BE2C (cell line): Measurements from ENCODE around the gene ARMC7.

Source experiments
- DNase-seq: peaks from one replicate; pipeline ENCODE4 v3.0.0-alpha.2; 2020
- H3K27me3 ChIP-seq: fragments of 250-450 bp; sonication (Bioruptor Pico); 2 replicates; pipeline ENCODE4 v1.5.1; 2020; ENCODE audit warnings: mild to moderate bottlenecking
- H3K36me3 ChIP-seq: fragments of 250-450 bp; sonication (Bioruptor Pico); 2 replicates; pipeline ENCODE4 v1.5.1; 2020; ENCODE audit warnings: mild to moderate bottlenecking
- H3K4me1 ChIP-seq: fragments of 250-450 bp; sonication (Bioruptor Pico); 2 replicates; pipeline ENCODE4 v1.5.1; 2020
- H3K4me3 ChIP-seq: 2 replicates; pipeline ENCODE4 v1.5.1; 2011; ENCODE audit warnings: low read depth, low read length
- H3K9me3 ChIP-seq: fragments of 250-450 bp; sonication (Bioruptor Pico); 2 replicates; pipeline ENCODE4 v1.5.1; 2020
- TF ChIP-seq, protein P1 (sequence below): IDR thresholded peaks from 2 replicates; pipeline ENCODE4 v1.5.1; 2012; ENCODE audit warnings: mild to moderate bottlenecking, low read depth, low read length

ARMC7 gene

DNA sequence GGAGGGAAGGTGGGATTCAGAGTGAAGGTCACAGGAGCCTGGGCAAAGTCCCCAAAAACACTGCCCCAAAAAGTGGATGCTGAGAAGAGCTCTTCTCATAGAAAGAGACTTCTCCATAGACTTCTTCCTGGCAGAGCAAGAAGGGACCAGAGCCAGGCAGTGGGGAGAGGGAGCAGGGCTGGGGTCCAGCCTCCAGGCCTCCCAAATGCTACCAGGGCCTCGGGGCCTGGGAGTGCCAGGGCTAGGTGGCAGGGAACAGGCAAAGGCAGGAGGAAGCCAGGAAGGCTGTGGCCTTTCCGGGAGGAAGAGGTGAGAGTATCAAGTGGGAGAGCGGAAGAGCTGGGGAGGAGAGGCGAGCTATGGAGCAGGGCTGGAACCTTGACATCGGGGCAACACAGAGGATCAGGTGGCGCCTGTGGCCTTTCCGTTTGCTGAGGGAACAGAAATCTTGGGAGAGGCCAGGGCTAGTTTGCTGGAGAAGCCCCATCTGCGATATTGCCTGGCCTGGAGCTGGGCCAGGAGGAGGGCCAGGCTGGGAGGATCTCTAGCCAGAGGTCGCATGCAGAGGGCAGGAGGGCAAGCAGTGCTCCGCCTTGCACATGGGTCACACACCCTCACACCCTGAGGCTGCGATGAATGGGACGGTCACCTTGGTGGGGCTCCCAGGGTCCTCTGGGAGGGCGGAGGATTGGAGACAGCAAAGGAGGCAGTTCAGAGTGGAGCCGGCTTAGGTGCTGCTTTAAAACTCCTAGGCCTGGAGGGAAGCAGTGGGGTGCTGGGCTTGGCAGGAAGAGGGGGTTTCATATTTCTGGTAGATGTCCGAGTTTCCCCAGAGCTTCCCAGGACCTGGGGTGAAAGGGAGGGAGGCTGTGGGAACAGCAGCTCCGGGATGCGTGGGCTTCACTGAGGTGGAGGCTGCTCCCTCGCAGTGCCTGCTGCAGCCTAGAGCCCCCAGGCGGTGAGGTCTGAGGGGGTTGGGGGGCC lies 18.6 kb upstream of the ARMC7 start:
- DNase-seq, result no peak
- Histone ChIP-seq H3K9me3 (no peaks in the 10 kb centered on the region), H3K27me3 (no peaks in the 10 kb centered on the region), H3K36me3 (no peaks in the 10 kb centered on the region), H3K4me3 (no peak overlapping the region), H3K4me1 (no peaks in the 10 kb centered on the region)
- TF ChIP-seq, protein P1, sequence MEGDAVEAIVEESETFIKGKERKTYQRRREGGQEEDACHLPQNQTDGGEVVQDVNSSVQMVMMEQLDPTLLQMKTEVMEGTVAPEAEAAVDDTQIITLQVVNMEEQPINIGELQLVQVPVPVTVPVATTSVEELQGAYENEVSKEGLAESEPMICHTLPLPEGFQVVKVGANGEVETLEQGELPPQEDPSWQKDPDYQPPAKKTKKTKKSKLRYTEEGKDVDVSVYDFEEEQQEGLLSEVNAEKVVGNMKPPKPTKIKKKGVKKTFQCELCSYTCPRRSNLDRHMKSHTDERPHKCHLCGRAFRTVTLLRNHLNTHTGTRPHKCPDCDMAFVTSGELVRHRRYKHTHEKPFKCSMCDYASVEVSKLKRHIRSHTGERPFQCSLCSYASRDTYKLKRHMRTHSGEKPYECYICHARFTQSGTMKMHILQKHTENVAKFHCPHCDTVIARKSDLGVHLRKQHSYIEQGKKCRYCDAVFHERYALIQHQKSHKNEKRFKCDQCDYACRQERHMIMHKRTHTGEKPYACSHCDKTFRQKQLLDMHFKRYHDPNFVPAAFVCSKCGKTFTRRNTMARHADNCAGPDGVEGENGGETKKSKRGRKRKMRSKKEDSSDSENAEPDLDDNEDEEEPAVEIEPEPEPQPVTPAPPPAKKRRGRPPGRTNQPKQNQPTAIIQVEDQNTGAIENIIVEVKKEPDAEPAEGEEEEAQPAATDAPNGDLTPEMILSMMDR, result no peak

DNA sequence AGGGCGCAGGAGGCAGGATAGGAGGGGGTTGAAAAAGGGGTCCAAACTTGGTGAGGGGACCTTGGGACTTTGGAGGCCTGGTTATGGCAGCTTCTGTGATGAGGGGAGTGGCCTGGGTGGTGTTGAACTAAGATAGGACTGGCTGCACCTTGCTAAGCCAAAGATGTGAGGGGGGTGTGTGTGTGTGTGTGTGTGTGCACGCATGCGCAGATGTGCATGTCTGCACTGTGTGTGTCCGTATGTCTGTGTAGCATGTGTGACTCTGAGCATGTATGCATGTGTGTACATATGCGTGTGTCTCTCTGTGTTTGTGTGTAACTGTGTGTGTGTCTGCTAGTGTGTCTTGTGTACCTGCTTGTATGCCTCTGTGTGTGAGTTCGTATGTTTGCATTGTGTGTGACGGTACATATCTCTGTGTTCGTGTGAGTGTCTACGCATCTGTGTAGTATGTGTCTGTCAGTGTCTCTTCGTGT lies 17.9 kb upstream of the ARMC7 start:
- DNase-seq, result no peak
- no peaks in the 10 kb centered on the region for H3K36me3 ChIP-seq
- no peak overlapping the region for H3K4me3 ChIP-seq
- no peaks in the 10 kb centered on the region for H3K4me1 ChIP-seq
- no peaks in the 10 kb centered on the region for H3K27me3 ChIP-seq
- TF ChIP-seq, protein P1, result no peak
- no peaks in the 10 kb centered on the region for H3K9me3 ChIP-seq

DNA sequence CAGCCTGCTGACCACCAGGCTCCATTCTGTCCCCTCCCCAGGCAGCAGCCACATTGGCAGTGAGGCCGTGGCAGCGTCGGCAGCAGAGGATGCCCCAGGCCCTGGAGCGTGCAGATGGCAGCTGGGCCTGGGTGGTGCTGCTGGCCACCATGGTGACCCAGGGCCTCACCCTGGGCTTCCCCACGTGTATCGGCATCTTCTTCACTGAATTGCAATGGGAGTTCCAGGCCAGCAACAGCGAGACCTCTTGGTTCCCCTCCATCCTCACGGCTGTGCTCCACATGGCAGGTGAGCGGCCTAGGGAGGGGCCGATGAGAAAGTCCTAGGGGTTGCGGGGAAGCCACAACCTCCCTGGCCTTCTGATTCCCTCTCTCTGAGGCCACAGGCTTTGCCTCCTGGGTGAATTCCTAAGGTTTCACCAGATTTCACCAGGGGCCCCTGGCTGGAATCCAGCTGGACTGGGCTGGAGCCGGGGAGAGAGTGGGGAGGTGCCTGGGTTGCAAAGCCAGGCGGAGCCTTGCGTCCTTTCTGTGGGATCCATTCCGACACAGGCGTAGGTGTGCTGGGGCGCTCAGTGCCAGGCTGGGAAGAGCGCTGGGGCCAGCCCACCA lies 16.1 kb upstream of the ARMC7 start:
- Histone ChIP-seq H3K36me3 (no peaks in the 10 kb centered on the region), H3K4me1 (no peaks in the 10 kb centered on the region), H3K27me3 (no peaks in the 10 kb centered on the region), H3K9me3 (no peaks in the 10 kb centered on the region), H3K4me3 (no peak overlapping the region)
- no peak for DNase-seq
- TF ChIP-seq, protein P1, result no peak

DNA sequence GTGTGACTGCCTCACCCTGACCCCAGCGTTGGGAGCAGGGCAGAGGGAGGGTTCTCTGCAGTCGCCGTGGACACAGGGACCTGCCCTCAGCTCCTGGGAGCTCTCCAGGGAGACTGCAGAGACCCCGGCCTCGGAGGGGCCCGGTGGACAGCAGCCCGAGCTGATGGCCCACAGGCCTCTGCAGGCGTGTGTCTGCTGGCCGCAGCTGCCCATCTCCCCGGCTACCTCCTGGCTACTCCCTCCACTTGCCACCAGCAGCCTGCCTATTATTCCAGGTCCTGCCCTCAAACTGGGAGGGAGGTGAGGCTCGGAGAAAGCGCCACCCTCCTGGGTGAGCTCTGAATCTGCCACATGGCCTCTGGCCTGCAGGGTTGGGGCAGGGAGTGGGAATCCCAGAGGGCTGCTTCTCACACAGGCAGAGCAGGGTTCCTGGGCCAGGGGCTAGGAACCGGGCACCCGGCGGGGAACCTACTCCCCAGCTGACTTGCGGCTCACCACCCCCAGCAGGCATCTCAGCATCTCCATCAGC lies 14.8 kb upstream of the ARMC7 start:
- Histone ChIP-seq H3K4me1 (no peaks in the 10 kb centered on the region), H3K27me3 (no peaks in the 10 kb centered on the region), H3K36me3 (no peaks in the 10 kb centered on the region), H3K4me3 (no peak overlapping the region), H3K9me3 (no peaks in the 10 kb centered on the region)
- no peak for DNase-seq
- TF ChIP-seq, protein P1, result no peak

DNA sequence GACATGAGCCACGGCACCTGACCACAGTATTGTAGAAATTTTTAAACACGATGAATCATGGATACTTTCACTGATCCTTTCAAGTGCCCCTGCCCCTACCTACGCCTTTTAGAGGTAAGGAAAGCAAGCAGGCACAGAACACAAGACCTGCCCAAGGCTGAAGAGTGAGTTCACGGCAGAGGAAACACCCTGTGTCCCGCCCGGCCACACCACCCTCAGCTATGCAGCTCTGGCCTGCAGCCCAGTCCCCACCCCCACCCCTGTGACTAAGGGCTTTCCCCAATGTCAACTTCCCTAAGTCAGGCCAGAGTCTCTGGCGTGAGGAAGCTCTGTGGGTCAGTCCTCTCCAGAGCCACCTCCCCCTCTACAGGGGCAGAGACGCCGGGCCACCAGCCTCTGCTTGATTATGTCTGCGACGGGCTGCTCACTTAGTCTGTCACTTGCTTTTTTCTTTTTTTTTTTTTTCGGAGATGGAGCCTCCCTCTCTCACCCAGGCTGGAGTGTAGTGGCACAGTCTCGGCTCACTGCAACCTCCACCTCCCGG lies 13.6 kb upstream of the ARMC7 start:
- Histone ChIP-seq H3K4me3 (no peak overlapping the region), H3K36me3 (no peaks in the 10 kb centered on the region), H3K4me1 (no peaks in the 10 kb centered on the region), H3K9me3 (no peaks in the 10 kb centered on the region), H3K27me3 (no peaks in the 10 kb centered on the region)
- no peak for DNase-seq
- TF ChIP-seq, protein P1, result no peak
